CD14-positive monocyte (primary cell): Measurements from ENCODE around the gene BCAS4. TPM values are rescaled to one million over a fixed set of nuclear protein-coding genes. Genes with fewer than 3 reads are reported as not detected.
"Not testable (repeated sequence)": the region's sequence is repeated elsewhere in the genome, so short reads cannot be mapped to it uniquely, and the experiment has no call there.

Experiments used
- DNase-seq, 3 donors: peaks; one replicate each; pipeline ENCODE4 v3.0.0-alpha.2; 2011 to 2022
- H2AFZ ChIP-seq: 2 replicates; pipeline ENCODE4 v1.6.0; 2012; ENCODE audit warnings: mild to moderate bottlenecking, low read depth, low read length, inconsistent platforms; ENCODE audit not compliant: insufficient read depth, poor library complexity, severe bottlenecking
- H3K27ac ChIP-seq, 2 donors: 1 replicate in 1 of 2; 2 replicates in 1 of 2; pipeline ENCODE4 v1.5.1; 2012 to 2013; ENCODE audit warnings: low read length in 2 of 2, control low read depth in 1 of 2, inconsistent platforms in 1 of 2, low read depth in 1 of 2, mild to moderate bottlenecking in 1 of 2
- H3K27me3 ChIP-seq, 2 donors: one replicate each; pipeline versions ENCODE4 v1.6.0 to v1.6.1; 2011 to 2013; ENCODE audit warnings: low read length in 2 of 2; ENCODE audit not compliant: control insufficient read depth in 2 of 2, insufficient read depth in 2 of 2
- H3K36me3 ChIP-seq, 2 donors: replicated peaks in 1 of 2; 1 replicate in 1 of 2; 2 replicates in 1 of 2; pipeline versions ENCODE4 v1.5.1 to v1.6.1; 2012 to 2013; ENCODE audit warnings: low read length in 2 of 2, control low read depth in 1 of 2, inconsistent platforms in 1 of 2, mild to moderate bottlenecking in 1 of 2; ENCODE audit not compliant: insufficient read depth in 2 of 2, control insufficient read depth in 1 of 2
- H3K4me1 ChIP-seq, 2 donors: 1 replicate in 1 of 2; 2 replicates in 1 of 2; pipeline versions ENCODE4 v1.5.1 to v1.6.1; 2012 to 2013; ENCODE audit warnings: low read length in 2 of 2, control low read depth in 1 of 2, inconsistent platforms in 1 of 2, mild to moderate bottlenecking in 1 of 2, moderate library complexity in 1 of 2; ENCODE audit not compliant: insufficient read depth in 2 of 2, control insufficient read depth in 1 of 2
- H3K4me2 ChIP-seq: replicated peaks from 2 replicates; pipeline ENCODE3; 2012; ENCODE audit warnings: low read length, moderate library complexity, mild to moderate bottlenecking; ENCODE audit not compliant: poor library complexity, severe bottlenecking; ENCODE audit errors: extremely low read depth
- H3K4me3 ChIP-seq, 3 experiments: fragments of 200-600 bp in 1 of 3; sonication (generic) in 1 of 3; replicated peaks in 1 of 3; 1 replicate in 2 of 3; 2 replicates in 1 of 3; pipeline ENCODE4 v1.5.1; 2011 to 2013; ENCODE audit warnings: low read length in 3 of 3, mild to moderate bottlenecking in 3 of 3, control low read depth in 2 of 3, low read depth in 2 of 3, inconsistent platforms in 1 of 3, moderate library complexity in 1 of 3
- H3K79me2 ChIP-seq: 2 replicates; pipeline ENCODE4 v1.6.0; 2012; ENCODE audit warnings: mild to moderate bottlenecking, control low read depth, inconsistent platforms, low read length, moderate library complexity; ENCODE audit not compliant: insufficient read depth
- H3K9ac ChIP-seq: 2 replicates; pipeline ENCODE4 v1.6.0; 2017; ENCODE audit warnings: low read length, mild to moderate bottlenecking; ENCODE audit not compliant: insufficient read depth, poor library complexity, severe bottlenecking
- H3K9me3 ChIP-seq, 2 donors: replicated peaks in 1 of 2; 1 replicate in 1 of 2; 2 replicates in 1 of 2; pipeline versions ENCODE4 v1.5.1 to v1.6.1; 2012 to 2013; ENCODE audit warnings: low read length in 2 of 2, control low read depth in 1 of 2; ENCODE audit not compliant: control insufficient read depth in 1 of 2, insufficient read depth in 1 of 2
- H4K20me1 ChIP-seq: 2 replicates; pipeline ENCODE4 v1.6.0; 2012; ENCODE audit warnings: mild to moderate bottlenecking, low read length, control low read depth, moderate library complexity; ENCODE audit not compliant: insufficient read depth
- H3K27ac Mint-ChIP-seq, 7 donors: one replicate each; pipeline ENCODE4 v1.8.0; 2020; ENCODE audit warnings: mild to moderate bottlenecking in 7 of 7, mixed read lengths in 7 of 7, moderate library complexity in 6 of 7, inconsistent platforms in 2 of 7
- H3K27me3 Mint-ChIP-seq, 3 donors: one replicate each; pipeline ENCODE4 v1.8.0; 2021 to 2022; ENCODE audit warnings: low read depth in 3 of 3, mild to moderate bottlenecking in 3 of 3, mixed read lengths in 3 of 3, moderate library complexity in 3 of 3, inconsistent platforms in 1 of 3
- H3K36me3 Mint-ChIP-seq, 2 donors: one replicate each; pipeline ENCODE4 v1.8.0; 2020; ENCODE audit warnings: mixed read lengths in 2 of 2, inconsistent platforms in 1 of 2, mild to moderate bottlenecking in 1 of 2
- H3K4me1 Mint-ChIP-seq: one replicate; pipeline ENCODE4 v1.8.0; 2020; ENCODE audit warnings: mild to moderate bottlenecking, mixed read lengths
- H3K4me3 Mint-ChIP-seq, 2 donors: one replicate each; pipeline ENCODE4 v1.8.0; 2020; ENCODE audit warnings: mild to moderate bottlenecking in 2 of 2, mixed read lengths in 2 of 2, moderate library complexity in 1 of 2
- H3K9me3 Mint-ChIP-seq, 7 donors: one replicate each; pipeline ENCODE4 v1.8.0; 2020 to 2022; ENCODE audit warnings: mixed read lengths in 7 of 7, mild to moderate bottlenecking in 6 of 7, moderate library complexity in 6 of 7, inconsistent platforms in 2 of 7
- CTCF ChIP-seq: fragments of 200-600 bp; IDR thresholded peaks from one replicate; pipeline ENCODE4 v1.8.0; 2022; ENCODE audit warnings: antibody characterized with exemption, mild to moderate bottlenecking
- WGBS: methylation state at CpG from one replicate; pipeline ENCODE4 v1.1.5; 2013; ENCODE audit warnings: missing lambda C conversion rate; ENCODE audit not compliant: insufficient coverage; 5-methylcytosine and 5-hydroxymethylcytosine counted together
- intact Hi-C, 2 donors: fragments of 100-400 bp; cut with micrococcal nuclease; formaldehyde crosslinking; loops; one replicate each; pipeline versions ENCODE4 v1.15.0 to v1.15.1; 2023
- polyA plus RNA-seq, 3 donors: library from polyadenylated mRNA; depleted of rRNA in 1 of 3; unstranded in 2 of 3; stranded (reverse) in 1 of 3; fragments of 300-500 nt in 2 of 3; fragments of >200 nt in 1 of 3; fragmentation: Illumina TruSeq in 2 of 3; gene quantifications; 1 replicate in 2 of 3; 2 replicates in 1 of 3; pipeline ENCODE4 v1.2.3, GENCODE V29; 2012 to 2021

BCAS4 gene
- polyA plus RNA-seq, 3 donors = 0.16 to 1.0 (median 0.69) TPM

GRCh38 chr20:50762435-50763220 is 32.2 kb upstream of the BCAS4 start:
- Mint-ChIP-seq H3K4me3 (no peak overlapping the region), H3K27me3 (peaks cover 0 to 4% (median 2%) of the 10 kb centered on the region in 3 donors), H3K9me3 (no peaks in the 10 kb centered on the region), H3K4me1 (peaks cover 6% of the 10 kb centered on the region), H3K36me3 (no peaks in the 10 kb centered on the region), H3K27ac (peak overlapping the region in 1 of 7 donors; percentile 66)
- no peak overlapping the region for H3K4me3 ChIP-seq
- no peak for DNase-seq
- no peaks in the 10 kb centered on the region for H3K79me2 ChIP-seq
- H3K9ac ChIP-seq = no peak overlapping the region
- intact Hi-C loops = no loop called here
- H3K9me3 ChIP-seq = no peaks in the 10 kb centered on the region
- H2AFZ ChIP-seq = no peak overlapping the region
- H3K4me2 ChIP-seq = no peak overlapping the region
- H3K27me3 ChIP-seq = no peaks in the 10 kb centered on the region
- TF ChIP-seq CTCF = no peak
- no peaks in the 10 kb centered on the region for H4K20me1 ChIP-seq
- H3K4me1 ChIP-seq = no peaks in the 10 kb centered on the region
- 92% methylated on average over 2 of the region's 12 CpGs for WGBS
- H3K36me3 ChIP-seq = no peaks in the 10 kb centered on the region
- H3K27ac ChIP-seq = no peak overlapping the region

GRCh38 chr20:50763550-50764458 is 31.1 kb upstream of the BCAS4 start:
- H3K4me3 ChIP-seq, H3K4me1 ChIP-seq, H3K27me3 Mint-ChIP-seq, H3K9me3 Mint-ChIP-seq, H3K9ac ChIP-seq, DNase-seq, H4K20me1 ChIP-seq, H3K36me3 ChIP-seq, H3K27ac Mint-ChIP-seq, H3K4me3 Mint-ChIP-seq, intact Hi-C loops, H3K4me1 Mint-ChIP-seq, H3K4me2 ChIP-seq, H3K9me3 ChIP-seq, H3K27me3 ChIP-seq, H3K36me3 Mint-ChIP-seq, H2AFZ ChIP-seq, H3K79me2 ChIP-seq, H3K27ac ChIP-seq: not testable (repeated sequence)
- WGBS = 96% methylated on average over 19 of the region's 20 CpGs

- not testable (repeated sequence) for H4K20me1 ChIP-seq, H3K4me1 Mint-ChIP-seq
- 94% methylated on average over 5 of the region's 10 CpGs for WGBS
Observed at GRCh38 chr20:50765251-50765650, 29.6 kb upstream of the BCAS4 start.

More at GRCh38 chr20:50765251-50765650, 29.6 kb upstream of the BCAS4 start:
- H3K36me3 ChIP-seq, H3K79me2 ChIP-seq, H3K36me3 Mint-ChIP-seq, DNase-seq, H3K9ac ChIP-seq, H2AFZ ChIP-seq, H3K4me3 ChIP-seq, H3K27me3 Mint-ChIP-seq, H3K4me1 ChIP-seq, H3K4me2 ChIP-seq, H3K9me3 Mint-ChIP-seq, H3K4me3 Mint-ChIP-seq, H3K27me3 ChIP-seq, H3K27ac Mint-ChIP-seq, H3K9me3 ChIP-seq, H3K27ac ChIP-seq: not testable (repeated sequence)
- intact Hi-C loops = loop anchor here in 1 of 2 donors (5.0 kb wide), 1 partner anchor 123 kb away; no protein-coding TSS in a partner anchor
